GM04503 (cell line): Measurements from ENCODE around the gene SUMF1.
A peak's percentile ranks its signal among the peaks of the same experiment; 100 is the strongest.

ENCODE experiments used
- DNase-seq: peaks from one replicate; pipeline ENCODE4 v3.0.0-alpha.2; 2012; ENCODE audit warnings: low read depth

SUMF1 gene

GRCh38 chr3:4497005-4497692 lies 30.1 kb upstream of the SUMF1 start:
- DNase-seq, result no peak

GRCh38 chr3:4496087-4496452 lies 29.0 kb upstream of the SUMF1 start:
- no peak for DNase-seq

- DNase-seq, result no peak
Observed at GRCh38 chr3:4495294-4496086, 28.4 kb upstream of the SUMF1 start.

- DNase-seq, result no peak
Observed at GRCh38 chr3:4494895-4495264, 27.8 kb upstream of the SUMF1 start.

- no peak for DNase-seq
Observed at GRCh38 chr3:4493941-4494894, 27.1 kb upstream of the SUMF1 start.

GRCh38 chr3:4493014-4493940 lies 26.2 kb upstream of the SUMF1 start, which contains the start of gene ITPR1:
Gene ITPR1 (plus strand): TSS chr3:4493348. CDS start chr3:4516492, 23,144 bp downstream.
- DNase-seq, result peak; percentile 67

GRCh38 chr3:4492208-4493013 lies 25.3 kb upstream of the SUMF1 start:
- peak; percentile 16 for DNase-seq

GRCh38 chr3:4491855-4492207 lies 24.8 kb upstream of the SUMF1 start:
- no peak for DNase-seq

- DNase-seq, result no peak
Observed at GRCh38 chr3:4478261-4478660, 11.2 kb upstream of the SUMF1 start.

- no peak for DNase-seq
Observed at GRCh38 chr3:4476496-4476895, 9.4 kb upstream of the SUMF1 start.

- DNase-seq, result no peak
Observed at GRCh38 chr3:4475804-4476203, 8.7 kb upstream of the SUMF1 start.

GRCh38 chr3:4474683-4475490 lies 7.8 kb upstream of the SUMF1 start:
- DNase-seq, result no peak

GRCh38 chr3:4472766-4473165 lies 5.7 kb upstream of the SUMF1 start:
- DNase-seq, result no peak

GRCh38 chr3:4472312-4472711 lies 5.2 kb upstream of the SUMF1 start:
- DNase-seq, result no peak

GRCh38 chr3:4471907-4472306 lies 4.8 kb upstream of the SUMF1 start:
- no peak for DNase-seq

GRCh38 chr3:4467522-4467867 lies 426 bp upstream of the SUMF1 start:
- no peak for DNase-seq

GRCh38 chr3:4464576-4464975 lies 2.5 kb downstream of the SUMF1 start:
- DNase-seq, result no peak

- DNase-seq, result no peak
Observed at GRCh38 chr3:4462369-4463040, 4.6 kb downstream of the SUMF1 start.

- no peak for DNase-seq
Observed at GRCh38 chr3:4461468-4462090, 5.5 kb downstream of the SUMF1 start.
